GM12872 (cell line): ENCODE measurements around the gene JAKMIP1.

Source experiments
- CTCF ChIP-seq: IDR thresholded peaks from 3 replicates; pipeline ENCODE4 v1.5.1; 2011; ENCODE audit warnings: low read depth, mild to moderate bottlenecking, low read length, moderate library complexity; ENCODE audit not compliant: insufficient read depth

The JAKMIP1 gene

GRCh38 chr4:6043843-6044242 lies 156.5 kb downstream of the JAKMIP1 start:
- no peak for TF ChIP-seq CTCF

- TF ChIP-seq CTCF, result no peak
These were observed 157.2 kb downstream of the JAKMIP1 start for GRCh38 chr4:6043188-6043587.

- TF ChIP-seq CTCF, result no peak
These were observed 157.9 kb downstream of the JAKMIP1 start for GRCh38 chr4:6042293-6043063.

- no peak for TF ChIP-seq CTCF
These were observed 158.5 kb downstream of the JAKMIP1 start for GRCh38 chr4:6041800-6042199.

- TF ChIP-seq CTCF, result no peak
These were observed 161.6 kb downstream of the JAKMIP1 start for GRCh38 chr4:6038711-6039110.

GRCh38 chr4:6035786-6036185 lies 164.6 kb downstream of the JAKMIP1 start:
- TF ChIP-seq CTCF, result no peak

GRCh38 chr4:6033381-6033780 lies 167.0 kb downstream of the JAKMIP1 start:
- no peak for TF ChIP-seq CTCF
